ENCODE results near the gene PDE4B. TPM values are rescaled to one million over a fixed set of nuclear protein-coding genes. Genes with fewer than 3 reads are reported as not detected.

The PDE4B gene
- total and polyA plus RNA-seq, 7 donors, result 1.6 to 17.2 (median 10.7) TPM

DNA sequence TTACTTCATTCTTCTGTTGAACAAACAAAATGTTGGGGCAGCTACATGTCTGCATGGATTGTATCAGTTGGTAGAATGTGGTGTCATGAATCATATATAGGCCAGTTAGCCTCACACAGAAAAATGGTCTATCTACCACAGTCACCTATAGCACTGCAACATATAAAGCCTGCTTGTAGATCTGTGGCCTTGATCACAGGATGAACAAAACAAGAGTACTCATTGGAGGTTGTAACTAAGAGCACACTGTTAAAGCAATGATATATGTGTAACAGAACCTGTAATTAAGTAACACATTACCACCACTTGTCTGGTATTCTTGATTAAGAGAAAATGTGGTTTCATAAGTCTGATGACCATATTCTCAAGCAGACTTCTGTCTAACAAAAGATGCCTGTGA, 573.9 kb downstream of the PDE4B start:
- no peak overlapping the region for H3K27ac ChIP-seq
- peaks cover 0 to 60% (median 6%) of the 10 kb centered on the region in 4 donors for H3K36me3 ChIP-seq

DNA sequence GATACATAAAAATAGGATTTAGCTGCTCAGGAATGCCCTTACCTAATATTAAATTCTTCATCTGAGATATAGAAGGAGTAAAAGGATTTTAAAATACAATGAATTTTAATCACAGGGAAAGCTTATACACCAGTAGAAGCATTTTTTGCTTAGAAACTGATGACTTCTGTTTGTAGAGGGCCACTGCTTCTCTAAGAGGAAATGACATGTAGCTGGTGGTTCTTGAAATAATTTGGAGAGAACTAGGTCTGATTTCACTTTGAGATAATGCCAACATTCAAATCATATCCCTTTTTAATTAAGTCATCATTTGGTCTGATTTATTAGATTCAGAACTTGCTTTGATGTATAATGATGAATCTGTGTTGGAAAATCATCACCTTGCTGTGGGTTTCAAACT, 574.7 kb downstream of the PDE4B start:
- intact Hi-C loops (cut with DNase I), result no loop called here
- H3K27ac ChIP-seq, result peak overlapping the region in 1 of 4 donors; percentile 18
- peaks cover 0 to 55% (median 6%) of the 10 kb centered on the region in 4 donors for H3K36me3 ChIP-seq
- no peak for TF ChIP-seq POLR2AphosphoS5 (IDR thresholded peaks at IDR 0.05)
- no peak for TF ChIP-seq EP300 (IDR thresholded peaks at IDR 0.05)
- TF ChIP-seq, protein P1, sequence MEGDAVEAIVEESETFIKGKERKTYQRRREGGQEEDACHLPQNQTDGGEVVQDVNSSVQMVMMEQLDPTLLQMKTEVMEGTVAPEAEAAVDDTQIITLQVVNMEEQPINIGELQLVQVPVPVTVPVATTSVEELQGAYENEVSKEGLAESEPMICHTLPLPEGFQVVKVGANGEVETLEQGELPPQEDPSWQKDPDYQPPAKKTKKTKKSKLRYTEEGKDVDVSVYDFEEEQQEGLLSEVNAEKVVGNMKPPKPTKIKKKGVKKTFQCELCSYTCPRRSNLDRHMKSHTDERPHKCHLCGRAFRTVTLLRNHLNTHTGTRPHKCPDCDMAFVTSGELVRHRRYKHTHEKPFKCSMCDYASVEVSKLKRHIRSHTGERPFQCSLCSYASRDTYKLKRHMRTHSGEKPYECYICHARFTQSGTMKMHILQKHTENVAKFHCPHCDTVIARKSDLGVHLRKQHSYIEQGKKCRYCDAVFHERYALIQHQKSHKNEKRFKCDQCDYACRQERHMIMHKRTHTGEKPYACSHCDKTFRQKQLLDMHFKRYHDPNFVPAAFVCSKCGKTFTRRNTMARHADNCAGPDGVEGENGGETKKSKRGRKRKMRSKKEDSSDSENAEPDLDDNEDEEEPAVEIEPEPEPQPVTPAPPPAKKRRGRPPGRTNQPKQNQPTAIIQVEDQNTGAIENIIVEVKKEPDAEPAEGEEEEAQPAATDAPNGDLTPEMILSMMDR (IDR thresholded peaks at IDR 0.05), result no peak
- no peak for TF ChIP-seq POLR2A (IDR thresholded peaks at IDR 0.05)
- no peaks in the 10 kb centered on the region for H3K9me3 ChIP-seq
- peaks cover 0 to 19% (median 14%) of the 10 kb centered on the region in 4 donors for H3K4me1 ChIP-seq
- no peak overlapping the region for H3K4me3 ChIP-seq
- no peaks in the 10 kb centered on the region for H3K27me3 ChIP-seq
- DNase-seq, result no peak

More for the DNA sequence above, 573.9 kb downstream of the PDE4B start:
- H3K4me3 ChIP-seq, result no peak overlapping the region
- intact Hi-C loops (cut with DNase I), result no loop called here
- no peaks in the 10 kb centered on the region for H3K9me3 ChIP-seq
- no peak for DNase-seq
- no peaks in the 10 kb centered on the region for H3K27me3 ChIP-seq
- no peak for TF ChIP-seq POLR2AphosphoS5 (IDR thresholded peaks at IDR 0.05)
- TF ChIP-seq POLR2A (IDR thresholded peaks at IDR 0.05), result no peak
- TF ChIP-seq EP300 (IDR thresholded peaks at IDR 0.05), result no peak
- TF ChIP-seq, protein P1 (IDR thresholded peaks at IDR 0.05), result no peak
- H3K4me1 ChIP-seq, result peaks cover 0 to 12% (median 7%) of the 10 kb centered on the region in 4 donors

- 85 to 89% methylated on average over 5 of the region's 5 CpGs for WGBS, 2 donors
- intact Hi-C loops (cut with DNase I), result no loop called here
- TF ChIP-seq POLR2AphosphoS5 (IDR thresholded peaks at IDR 0.05) (no peak), EP300 (IDR thresholded peaks at IDR 0.05) (no peak), POLR2A (IDR thresholded peaks at IDR 0.05) (no peak)
- TF ChIP-seq, protein P1 (IDR thresholded peaks at IDR 0.05), result no peak
- no peaks in the 10 kb centered on the region for H3K9me3 ChIP-seq
- H3K27ac ChIP-seq, result peak overlapping the region in 1 of 4 donors; percentile 18
- no peaks in the 10 kb centered on the region for H3K27me3 ChIP-seq
- peaks cover 0 to 27% (median 14%) of the 10 kb centered on the region in 4 donors for H3K4me1 ChIP-seq
- DNase-seq, result no peak
- peaks cover 0 to 53% (median 5%) of the 10 kb centered on the region in 4 donors for H3K36me3 ChIP-seq
- no peak overlapping the region for H3K4me3 ChIP-seq
Measured at GRCh38 chr1:66368261-66368660, 575.6 kb downstream of the PDE4B start.

- intact Hi-C loops (cut with DNase I), result no loop called here
- no peak overlapping the region for H3K4me3 ChIP-seq
- DNase-seq, result no peak
- no peaks in the 10 kb centered on the region for H3K9me3 ChIP-seq
- H3K4me1 ChIP-seq, result peaks cover 0 to 33% (median 16%) of the 10 kb centered on the region in 4 donors
- H3K27ac ChIP-seq, result peak overlapping the region in 2 of 4 donors; percentile 65 to 77
- H3K27me3 ChIP-seq, result no peaks in the 10 kb centered on the region
- peaks cover 0 to 35% (median 0%) of the 10 kb centered on the region in 4 donors for H3K36me3 ChIP-seq
- TF ChIP-seq POLR2AphosphoS5 (IDR thresholded peaks at IDR 0.05) (no peak), EP300 (IDR thresholded peaks at IDR 0.05) (no peak), POLR2A (IDR thresholded peaks at IDR 0.05) (no peak)
- TF ChIP-seq, protein P1 (IDR thresholded peaks at IDR 0.05), result no peak
- 69 to 89% methylated on average over 4 of the region's 4 CpGs for WGBS, 2 donors
Measured at GRCh38 chr1:66370462-66370971, 577.8 kb downstream of the PDE4B start.

Data from sigmoid colon (tissue), 7 donors.